Smooth muscle cell (in vitro differentiated cells): Measurements from ENCODE around the gene IVL. TPM values are rescaled to one million over a fixed set of nuclear protein-coding genes. Genes with fewer than 3 reads are reported as not detected.

Experiments
- DNase-seq: peaks from one replicate; lab custom pipeline; 2025; ENCODE audit not compliant: unreplicated experiment; lab: John Stamatoyannopoulos, UW
- H2AFZ ChIP-seq: fragments of 200-600 bp; sonication (generic); 2 replicates; pipeline ENCODE4 v1.6.0; 2016; ENCODE audit warnings: antibody characterized with exemption, low read depth, mild to moderate bottlenecking
- H3F3A ChIP-seq: fragments of 200-600 bp; sonication (generic); 2 replicates; pipeline ENCODE4 v1.6.0; 2017; ENCODE audit warnings: antibody characterized with exemption, low read depth
- H3K27ac ChIP-seq: fragments of 200-600 bp; sonication (generic); 2 replicates; pipeline ENCODE4 v1.5.1; 2016; ENCODE audit warnings: low read depth, mild to moderate bottlenecking
- H3K27me3 ChIP-seq: fragments of 200-600 bp; sonication (generic); 2 replicates; pipeline ENCODE4 v1.6.1; 2016; ENCODE audit warnings: low read depth, mild to moderate bottlenecking
- H3K36me3 ChIP-seq: fragments of 200-600 bp; sonication (generic); 2 replicates; pipeline ENCODE4 v1.5.1; 2016; ENCODE audit warnings: low read depth
- H3K4me1 ChIP-seq: fragments of 200-600 bp; sonication (generic); 2 replicates; pipeline ENCODE4 v1.5.1; 2016; ENCODE audit warnings: low read depth
- H3K4me2 ChIP-seq: fragments of 200-600 bp; sonication (generic); 2 replicates; pipeline ENCODE4 v1.6.0; 2016; ENCODE audit warnings: mild to moderate bottlenecking
- H3K4me3 ChIP-seq: fragments of 200-600 bp; sonication (generic); 2 replicates; pipeline ENCODE4 v1.5.1; 2016; ENCODE audit warnings: mild to moderate bottlenecking
- H3K79me2 ChIP-seq: fragments of 200-600 bp; sonication (generic); 2 replicates; pipeline ENCODE4 v1.6.0; 2016; ENCODE audit warnings: low read depth, mild to moderate bottlenecking
- H3K9ac ChIP-seq: fragments of 200-600 bp; sonication (generic); 2 replicates; pipeline ENCODE4 v1.6.0; 2016; ENCODE audit warnings: low read depth
- H3K9me3 ChIP-seq: fragments of 200-600 bp; sonication (generic); replicated peaks from 2 replicates; pipeline ENCODE4 v1.5.1; 2016; ENCODE audit warnings: low read depth
- H4K20me1 ChIP-seq: fragments of 200-600 bp; sonication (generic); 2 replicates; pipeline ENCODE4 v1.6.0; 2016; ENCODE audit warnings: low read depth
- WGBS: methylation state at CpG from one replicate; pipeline ENCODE4 v1.1.7; 2016; ENCODE audit warnings: low lambda C conversion rate; 5-methylcytosine and 5-hydroxymethylcytosine counted together
- polyA plus RNA-seq: library from polyadenylated mRNA; unstranded; fragments of >200 nt; fragmentation: Nextera tagmentation; extraction: Ambion mirVana; gene quantifications from 2 replicates; pipeline ENCODE4 v1.2.1, GENCODE V29; 2016
- total RNA-seq: library from RNA; depleted of rRNA; stranded (reverse); fragments of >200 nt; gene quantifications from 2 replicates; pipeline ENCODE4 v1.2.3, GENCODE V29; 2014
- TF ChIP-seq, protein P1 (sequence below): fragments of 200-600 bp; sonication (generic); IDR thresholded peaks from 2 replicates; pipeline ENCODE4 v1.5.1; 2017; ENCODE audit warnings: borderline replicate concordance, mild to moderate bottlenecking, antibody characterized with exemption; ENCODE audit not compliant: insufficient read depth, poor library complexity, severe bottlenecking

IVL gene
- total and polyA plus RNA-seq, 2 experiments from 2014 or later, result 0.47 to 0.67 TPM

DNA sequence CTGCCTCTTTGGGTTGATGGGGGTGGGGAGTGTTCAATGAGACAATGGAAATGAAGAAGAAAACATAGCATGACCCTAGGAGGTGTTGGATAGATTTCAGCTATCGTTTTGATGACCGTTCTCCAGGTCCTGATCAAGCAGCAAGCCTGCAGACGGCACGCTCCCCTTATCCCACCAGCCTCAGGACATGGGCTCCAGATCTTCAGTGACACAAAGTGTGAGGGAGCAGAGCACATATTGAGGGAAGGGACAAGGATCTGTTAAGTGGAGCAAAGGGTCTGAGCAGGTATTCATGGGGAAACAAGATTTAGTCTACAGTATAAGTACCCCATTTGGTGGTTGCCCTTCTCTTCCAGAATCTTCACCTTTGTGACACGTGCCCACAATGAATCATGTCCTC is 43.4 kb downstream of the IVL start:
- DNase-seq, result no peak
- Histone ChIP-seq H3F3A (no peaks in the 10 kb centered on the region), H3K36me3 (no peaks in the 10 kb centered on the region), H3K4me1 (no peaks in the 10 kb centered on the region), H4K20me1 (no peaks in the 10 kb centered on the region), H3K9ac (no peak overlapping the region), H3K4me3 (no peak overlapping the region), H3K4me2 (no peak overlapping the region), H3K9me3 (peaks cover 4% of the 10 kb centered on the region), H2AFZ (no peak overlapping the region), H3K79me2 (no peaks in the 10 kb centered on the region), H3K27me3 (no peaks in the 10 kb centered on the region), H3K27ac (no peak overlapping the region)
- WGBS, result 74% methylated on average over 5 of the region's 5 CpGs
- TF ChIP-seq, protein P1, sequence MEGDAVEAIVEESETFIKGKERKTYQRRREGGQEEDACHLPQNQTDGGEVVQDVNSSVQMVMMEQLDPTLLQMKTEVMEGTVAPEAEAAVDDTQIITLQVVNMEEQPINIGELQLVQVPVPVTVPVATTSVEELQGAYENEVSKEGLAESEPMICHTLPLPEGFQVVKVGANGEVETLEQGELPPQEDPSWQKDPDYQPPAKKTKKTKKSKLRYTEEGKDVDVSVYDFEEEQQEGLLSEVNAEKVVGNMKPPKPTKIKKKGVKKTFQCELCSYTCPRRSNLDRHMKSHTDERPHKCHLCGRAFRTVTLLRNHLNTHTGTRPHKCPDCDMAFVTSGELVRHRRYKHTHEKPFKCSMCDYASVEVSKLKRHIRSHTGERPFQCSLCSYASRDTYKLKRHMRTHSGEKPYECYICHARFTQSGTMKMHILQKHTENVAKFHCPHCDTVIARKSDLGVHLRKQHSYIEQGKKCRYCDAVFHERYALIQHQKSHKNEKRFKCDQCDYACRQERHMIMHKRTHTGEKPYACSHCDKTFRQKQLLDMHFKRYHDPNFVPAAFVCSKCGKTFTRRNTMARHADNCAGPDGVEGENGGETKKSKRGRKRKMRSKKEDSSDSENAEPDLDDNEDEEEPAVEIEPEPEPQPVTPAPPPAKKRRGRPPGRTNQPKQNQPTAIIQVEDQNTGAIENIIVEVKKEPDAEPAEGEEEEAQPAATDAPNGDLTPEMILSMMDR, result no peak

GRCh38 chr1:152953761-152954160 is 45.4 kb downstream of the IVL start:
- WGBS, result 62% methylated on average over 7 of the region's 7 CpGs
- Histone ChIP-seq H3F3A (no peaks in the 10 kb centered on the region), H3K9me3 (no peaks in the 10 kb centered on the region), H3K27ac (no peak overlapping the region), H3K27me3 (no peaks in the 10 kb centered on the region), H3K9ac (no peak overlapping the region), H3K79me2 (no peaks in the 10 kb centered on the region), H2AFZ (no peak overlapping the region), H3K4me2 (no peak overlapping the region), H4K20me1 (no peaks in the 10 kb centered on the region), H3K36me3 (no peaks in the 10 kb centered on the region), H3K4me3 (no peak overlapping the region), H3K4me1 (no peaks in the 10 kb centered on the region)
- DNase-seq, result no peak
- TF ChIP-seq, protein P1, result no peak

DNA sequence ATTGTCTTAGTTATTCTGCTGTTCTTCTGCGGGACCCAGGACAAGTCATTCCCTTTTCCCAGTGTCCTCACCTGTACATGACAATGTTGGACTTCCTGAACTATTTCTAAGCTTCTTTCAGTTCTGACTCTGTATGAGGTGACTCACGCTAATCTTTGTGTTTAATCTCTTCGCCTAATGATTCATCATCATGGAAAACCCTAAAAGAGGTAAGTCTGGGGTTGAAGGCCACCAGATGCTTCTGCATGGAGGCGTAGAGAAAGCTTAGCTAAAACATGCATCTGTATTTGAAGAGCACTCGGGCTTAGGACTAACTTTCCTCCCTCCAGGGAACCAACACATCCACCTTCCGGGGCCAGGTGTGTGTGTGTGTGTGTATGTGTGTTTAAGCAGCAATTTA is 46.1 kb downstream of the IVL start:
- Histone ChIP-seq H4K20me1 (no peaks in the 10 kb centered on the region), H3K36me3 (no peaks in the 10 kb centered on the region), H3K9ac (no peak overlapping the region), H3K4me2 (no peak overlapping the region), H3K79me2 (no peaks in the 10 kb centered on the region), H3K4me3 (no peak overlapping the region), H3F3A (no peaks in the 10 kb centered on the region), H3K27ac (no peak overlapping the region), H3K27me3 (no peaks in the 10 kb centered on the region), H3K4me1 (no peaks in the 10 kb centered on the region), H2AFZ (no peak overlapping the region), H3K9me3 (no peaks in the 10 kb centered on the region)
- 69% methylated on average over 6 of the region's 6 CpGs for WGBS
- TF ChIP-seq, protein P1, result no peak
- DNase-seq, result no peak

DNA sequence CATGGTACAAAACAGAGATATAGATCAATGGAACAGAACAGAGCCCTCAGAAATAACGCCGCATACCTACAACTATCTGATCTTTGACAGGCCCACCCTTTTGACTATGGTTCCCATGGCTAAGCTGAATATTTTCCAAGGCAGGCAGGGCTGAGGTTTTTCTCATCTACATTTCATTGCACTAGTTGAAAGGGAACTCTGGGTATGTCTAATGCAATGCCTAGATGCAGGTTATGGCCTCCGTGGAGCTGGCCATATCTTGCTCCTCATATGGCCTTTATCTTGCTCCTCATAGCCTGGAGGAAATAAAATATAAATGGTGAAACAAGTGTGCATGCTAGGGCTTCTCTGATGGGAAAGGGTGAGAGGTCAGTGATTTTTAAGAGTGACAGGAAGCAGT is 49.2 kb downstream of the IVL start:
- H3K79me2 ChIP-seq, result no peaks in the 10 kb centered on the region
- H3K4me2 ChIP-seq, result no peak overlapping the region
- no peaks in the 10 kb centered on the region for H3K4me1 ChIP-seq
- no peaks in the 10 kb centered on the region for H3K27me3 ChIP-seq
- no peaks in the 10 kb centered on the region for H3F3A ChIP-seq
- no peak for DNase-seq
- TF ChIP-seq, protein P1, result no peak
- H4K20me1 ChIP-seq, result no peaks in the 10 kb centered on the region
- 80% methylated on average over 3 of the region's 3 CpGs for WGBS
- no peaks in the 10 kb centered on the region for H3K9me3 ChIP-seq
- H3K4me3 ChIP-seq, result no peak overlapping the region
- H3K9ac ChIP-seq, result no peak overlapping the region
- no peaks in the 10 kb centered on the region for H3K36me3 ChIP-seq
- H3K27ac ChIP-seq, result no peak overlapping the region
- no peak overlapping the region for H2AFZ ChIP-seq
